Liver (tissue), 9 donors: Measurements from ENCODE around the gene SSC4D. TPM values are rescaled to one million over a fixed set of nuclear protein-coding genes. Genes with fewer than 3 reads are reported as not detected.
"Not testable (repeated sequence)": the region's sequence is repeated elsewhere in the genome, so short reads cannot be mapped to it uniquely, and the experiment has no call there.

Experiments
- DNase-seq: peaks from one replicate; pipeline ENCODE4 v3.0.0-alpha.2; 2017; ENCODE audit warnings: low spot score
- H3K27ac ChIP-seq, 2 donors: one replicate each; pipeline ENCODE4 v1.7.0; 2013; ENCODE audit warnings: inconsistent platforms in 2 of 2, low read length in 2 of 2, control low read depth in 1 of 2, low read depth in 1 of 2, mild to moderate bottlenecking in 1 of 2
- H3K27me3 ChIP-seq, 4 donors: one replicate each; pipeline versions ENCODE4 v1.6.1 to v1.7.0; 2013; ENCODE audit warnings: low read length in 3 of 4, inconsistent platforms in 1 of 4, mild to moderate bottlenecking in 1 of 4, moderate library complexity in 1 of 4; ENCODE audit not compliant: control insufficient read depth in 4 of 4, insufficient read depth in 4 of 4
- H3K36me3 ChIP-seq, 4 donors: one replicate each; pipeline versions ENCODE4 v1.6.1 to v1.7.0; 2013; ENCODE audit warnings: low read length in 3 of 4, mild to moderate bottlenecking in 3 of 4, low read depth in 1 of 4, moderate library complexity in 1 of 4; ENCODE audit not compliant: control insufficient read depth in 4 of 4, insufficient read depth in 3 of 4
- H3K4me1 ChIP-seq, 4 donors: one replicate each; pipeline versions ENCODE4 v1.6.1 to v1.7.0; 2013; ENCODE audit warnings: low read length in 3 of 4, mild to moderate bottlenecking in 3 of 4, moderate library complexity in 1 of 4; ENCODE audit not compliant: control insufficient read depth in 4 of 4, insufficient read depth in 4 of 4
- H3K4me3 ChIP-seq, 3 donors: one replicate each; pipeline versions ENCODE4 v1.6.1 to v1.7.0; 2013; ENCODE audit warnings: low read length in 3 of 3, control low read depth in 1 of 3, low read depth in 1 of 3, mild to moderate bottlenecking in 1 of 3
- H3K9ac ChIP-seq, 2 donors: one replicate each; pipeline ENCODE4 v1.7.0; 2013; ENCODE audit warnings: low read length in 2 of 2, mild to moderate bottlenecking in 2 of 2, moderate library complexity in 2 of 2, control low read depth in 1 of 2, low read depth in 1 of 2
- H3K9me3 ChIP-seq, 4 donors: one replicate each; pipeline versions ENCODE4 v1.6.1 to v1.7.0; 2013; ENCODE audit warnings: low read length in 3 of 4; ENCODE audit not compliant: control insufficient read depth in 4 of 4
- EGR1 ChIP-seq, 2 donors: IDR thresholded peaks; 2 replicates each; pipeline ENCODE4 v1.6.1; 2016 to 2018; ENCODE audit warnings: antibody characterized with exemption in 2 of 2, low read depth in 2 of 2
- FOXA1 ChIP-seq: IDR thresholded peaks from 2 replicates; pipeline ENCODE4 v1.6.1; 2016; ENCODE audit warnings: antibody characterized with exemption
- FOXA2 ChIP-seq: IDR thresholded peaks from 2 replicates; pipeline ENCODE4 v1.6.1; 2016; ENCODE audit warnings: antibody characterized with exemption
- GABPA ChIP-seq, 2 donors: IDR thresholded peaks in 1 of 2; conservative IDR thresholded peaks in 1 of 2; 2 replicates each; pipeline ENCODE4 v1.6.1; 2016; ENCODE audit warnings: antibody characterized with exemption in 2 of 2, mild to moderate bottlenecking in 1 of 2, moderate library complexity in 1 of 2
- HNF4A ChIP-seq, 2 donors: conservative IDR thresholded peaks; 2 replicates each; pipeline ENCODE4 v1.6.1; 2016; ENCODE audit warnings: antibody characterized with exemption in 2 of 2, mild to moderate bottlenecking in 2 of 2
- HNF4G ChIP-seq: IDR thresholded peaks from 2 replicates; pipeline ENCODE4 v1.6.1; 2016; ENCODE audit warnings: antibody characterized with exemption
- RAD21 ChIP-seq, 2 donors: IDR thresholded peaks; 2 replicates each; pipeline ENCODE4 v1.6.1; 2016; ENCODE audit warnings: antibody characterized with exemption in 2 of 2, mild to moderate bottlenecking in 2 of 2
- SP1 ChIP-seq: IDR thresholded peaks from 2 replicates; pipeline ENCODE4 v1.6.1; 2018; ENCODE audit warnings: antibody characterized with exemption, mild to moderate bottlenecking
- TAF1 ChIP-seq: conservative IDR thresholded peaks from 2 replicates; pipeline ENCODE4 v1.6.1; 2016; ENCODE audit warnings: antibody characterized with exemption, mild to moderate bottlenecking
- YY1 ChIP-seq: IDR thresholded peaks from 2 replicates; pipeline ENCODE4 v1.6.1; 2016; ENCODE audit warnings: antibody characterized with exemption, mild to moderate bottlenecking
- WGBS: extraction: QIAGEN DNeasy Blood & Tissue Kit; methylation state at CpG from one replicate; pipeline ENCODE4 v1.1.7; 2013; 5-methylcytosine and 5-hydroxymethylcytosine counted together
- polyA plus RNA-seq, 2 donors: library from polyadenylated mRNA; stranded (reverse) in 1 of 2; unstranded in 1 of 2; fragments of 200-250 nt in 1 of 2; fragments of >200 nt in 1 of 2; fragmentation: Nextera tagmentation in 1 of 2; extraction: Ambion mirVana in 1 of 2; gene quantifications; one replicate each; pipeline versions ENCODE4 v1.2.1 to v1.2.3, GENCODE V29; 2013 to 2015
- total RNA-seq, 2 donors: library from RNA; depleted of rRNA; stranded (reverse); fragments of >200 nt; gene quantifications; one replicate each; pipeline ENCODE4 v1.2.3, GENCODE V29; 2014
- TF ChIP-seq, protein P1 (sequence below): fragments of 150-350 bp; IDR thresholded peaks from 2 replicates; pipeline ENCODE4 v1.5.1; 2017; ENCODE audit warnings: improper control_type of control experiment, low read depth, low read length; ENCODE audit not compliant: missing input control
- TF ChIP-seq, protein P2 (sequence below): IDR thresholded peaks from 2 replicates; pipeline ENCODE4 v1.6.1; 2016; ENCODE audit warnings: antibody characterized with exemption, mild to moderate bottlenecking
- TF ChIP-seq, protein P3 (sequence below): IDR thresholded peaks from 2 replicates; pipeline ENCODE4 v1.6.1; 2016; ENCODE audit warnings: antibody characterized with exemption
- donor health status: healthy.
- donor health status: healthy.
- donor health status: healthy.
- donor health status: healthy.
- donor health status: healthy.

SSC4D gene
- total and polyA plus RNA-seq, 4 donors = 1.2 to 2.3 (median 1.5) TPM

GRCh38 chr7:76423666-76424412 is 14.3 kb upstream of the SSC4D start:
- Histone ChIP-seq H3K4me1 (no peaks in the 10 kb centered on the region), H3K4me3 (no peak overlapping the region), H3K27me3 (no peaks in the 10 kb centered on the region), H3K9me3 (no peaks in the 10 kb centered on the region), H3K27ac (no peak overlapping the region), H3K36me3 (no peaks in the 10 kb centered on the region), H3K9ac (no peak overlapping the region)
- DNase-seq = no peak
- 78% methylated on average over 15 of the region's 15 CpGs for WGBS
- TF ChIP-seq TAF1 (no peak), SP1 (no peak)

DNA sequence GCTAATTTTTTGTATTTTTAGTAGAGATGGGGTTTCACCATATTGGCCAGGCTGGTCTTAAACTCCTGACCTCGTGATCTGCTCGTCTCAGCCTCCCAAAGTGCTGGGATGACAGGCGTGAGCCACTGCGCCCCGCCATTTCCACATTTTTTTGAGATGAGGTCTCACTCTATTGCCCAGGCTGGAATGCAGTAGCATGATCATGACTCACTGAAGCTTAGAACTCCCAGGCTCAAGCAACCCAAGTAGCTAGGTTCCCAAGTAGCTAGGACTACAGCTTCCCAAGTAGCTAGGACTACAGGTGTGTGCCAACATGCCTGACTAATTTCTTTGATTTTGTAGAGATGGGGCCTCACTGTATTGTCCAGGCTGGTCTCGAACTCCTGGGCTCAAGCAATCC is 11.6 kb upstream of the SSC4D start:
- H3K27me3 ChIP-seq, H3K4me1 ChIP-seq, H3K36me3 ChIP-seq, DNase-seq, H3K9ac ChIP-seq, H3K27ac ChIP-seq, H3K4me3 ChIP-seq, H3K9me3 ChIP-seq: not testable (repeated sequence)
- WGBS = 95% methylated on average over 6 of the region's 6 CpGs

DNA sequence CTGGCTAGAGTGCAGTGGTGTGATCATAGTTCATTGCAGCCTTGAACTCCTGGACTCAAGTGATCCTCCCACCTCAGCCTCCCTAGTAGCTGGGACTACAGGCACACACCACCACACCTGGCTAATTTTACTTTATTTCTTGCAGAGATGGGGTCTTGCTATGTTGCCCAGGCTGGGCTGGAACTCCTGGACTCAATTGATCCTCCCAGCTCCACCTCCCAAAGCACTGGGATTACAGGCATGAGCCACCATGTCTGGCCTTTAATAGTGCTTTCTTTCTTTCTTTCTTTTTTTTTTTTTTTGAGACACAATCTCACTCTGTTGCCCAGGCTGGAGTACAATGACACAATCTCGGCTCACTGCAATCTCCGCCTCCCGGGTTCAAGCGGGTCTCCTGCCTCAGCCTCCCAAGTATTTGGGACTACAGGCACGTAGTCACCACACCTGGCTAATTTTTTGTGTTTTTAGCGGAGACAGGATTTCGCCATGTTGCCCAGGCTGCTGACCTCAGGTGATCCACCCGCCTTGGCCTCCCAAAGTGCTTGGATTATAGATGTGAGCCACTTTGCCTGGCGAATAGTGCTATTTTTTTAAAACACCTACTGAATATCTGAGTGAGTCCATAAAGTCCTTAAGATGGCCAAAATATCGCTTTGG is 8.3 kb upstream of the SSC4D start:
- not testable (repeated sequence) for H3K9ac ChIP-seq, H3K27me3 ChIP-seq, H3K4me1 ChIP-seq, H3K4me3 ChIP-seq, H3K27ac ChIP-seq, H3K36me3 ChIP-seq, DNase-seq, H3K9me3 ChIP-seq
- 96% methylated on average over 10 of the region's 10 CpGs for whole genome bisulfite sequencing

GRCh38 chr7:76412249-76412648 is 2.8 kb upstream of the SSC4D start:
- no peak overlapping the region for H3K27ac ChIP-seq
- WGBS = 82% methylated on average over 5 of the region's 5 CpGs
- H3K27me3 ChIP-seq = no peaks in the 10 kb centered on the region
- no peaks in the 10 kb centered on the region for H3K36me3 ChIP-seq
- no peak overlapping the region for H3K4me3 ChIP-seq
- DNase-seq = no peak
- H3K4me1 ChIP-seq = no peaks in the 10 kb centered on the region
- H3K9me3 ChIP-seq = no peaks in the 10 kb centered on the region
- TF ChIP-seq SP1 (no peak), FOXA2 (no peak), HNF4A (conservative IDR thresholded peaks at IDR 0.05) (no peak), RAD21 (IDR thresholded peaks at IDR 0.05) (no peak), HNF4G (no peak), TAF1 (no peak), EGR1 (IDR thresholded peaks at IDR 0.05; ENCODE audit: low read depth in 2 of 2) (no peak), YY1 (no peak), GABPA (IDR thresholded peaks at IDR 0.05 in 1 of 2, conservative IDR thresholded peaks at IDR 0.05 in 1 of 2) (no peak), FOXA1 (no peak)
- TF ChIP-seq, protein P1, sequence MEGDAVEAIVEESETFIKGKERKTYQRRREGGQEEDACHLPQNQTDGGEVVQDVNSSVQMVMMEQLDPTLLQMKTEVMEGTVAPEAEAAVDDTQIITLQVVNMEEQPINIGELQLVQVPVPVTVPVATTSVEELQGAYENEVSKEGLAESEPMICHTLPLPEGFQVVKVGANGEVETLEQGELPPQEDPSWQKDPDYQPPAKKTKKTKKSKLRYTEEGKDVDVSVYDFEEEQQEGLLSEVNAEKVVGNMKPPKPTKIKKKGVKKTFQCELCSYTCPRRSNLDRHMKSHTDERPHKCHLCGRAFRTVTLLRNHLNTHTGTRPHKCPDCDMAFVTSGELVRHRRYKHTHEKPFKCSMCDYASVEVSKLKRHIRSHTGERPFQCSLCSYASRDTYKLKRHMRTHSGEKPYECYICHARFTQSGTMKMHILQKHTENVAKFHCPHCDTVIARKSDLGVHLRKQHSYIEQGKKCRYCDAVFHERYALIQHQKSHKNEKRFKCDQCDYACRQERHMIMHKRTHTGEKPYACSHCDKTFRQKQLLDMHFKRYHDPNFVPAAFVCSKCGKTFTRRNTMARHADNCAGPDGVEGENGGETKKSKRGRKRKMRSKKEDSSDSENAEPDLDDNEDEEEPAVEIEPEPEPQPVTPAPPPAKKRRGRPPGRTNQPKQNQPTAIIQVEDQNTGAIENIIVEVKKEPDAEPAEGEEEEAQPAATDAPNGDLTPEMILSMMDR = no peak
- TF ChIP-seq, protein P2, sequence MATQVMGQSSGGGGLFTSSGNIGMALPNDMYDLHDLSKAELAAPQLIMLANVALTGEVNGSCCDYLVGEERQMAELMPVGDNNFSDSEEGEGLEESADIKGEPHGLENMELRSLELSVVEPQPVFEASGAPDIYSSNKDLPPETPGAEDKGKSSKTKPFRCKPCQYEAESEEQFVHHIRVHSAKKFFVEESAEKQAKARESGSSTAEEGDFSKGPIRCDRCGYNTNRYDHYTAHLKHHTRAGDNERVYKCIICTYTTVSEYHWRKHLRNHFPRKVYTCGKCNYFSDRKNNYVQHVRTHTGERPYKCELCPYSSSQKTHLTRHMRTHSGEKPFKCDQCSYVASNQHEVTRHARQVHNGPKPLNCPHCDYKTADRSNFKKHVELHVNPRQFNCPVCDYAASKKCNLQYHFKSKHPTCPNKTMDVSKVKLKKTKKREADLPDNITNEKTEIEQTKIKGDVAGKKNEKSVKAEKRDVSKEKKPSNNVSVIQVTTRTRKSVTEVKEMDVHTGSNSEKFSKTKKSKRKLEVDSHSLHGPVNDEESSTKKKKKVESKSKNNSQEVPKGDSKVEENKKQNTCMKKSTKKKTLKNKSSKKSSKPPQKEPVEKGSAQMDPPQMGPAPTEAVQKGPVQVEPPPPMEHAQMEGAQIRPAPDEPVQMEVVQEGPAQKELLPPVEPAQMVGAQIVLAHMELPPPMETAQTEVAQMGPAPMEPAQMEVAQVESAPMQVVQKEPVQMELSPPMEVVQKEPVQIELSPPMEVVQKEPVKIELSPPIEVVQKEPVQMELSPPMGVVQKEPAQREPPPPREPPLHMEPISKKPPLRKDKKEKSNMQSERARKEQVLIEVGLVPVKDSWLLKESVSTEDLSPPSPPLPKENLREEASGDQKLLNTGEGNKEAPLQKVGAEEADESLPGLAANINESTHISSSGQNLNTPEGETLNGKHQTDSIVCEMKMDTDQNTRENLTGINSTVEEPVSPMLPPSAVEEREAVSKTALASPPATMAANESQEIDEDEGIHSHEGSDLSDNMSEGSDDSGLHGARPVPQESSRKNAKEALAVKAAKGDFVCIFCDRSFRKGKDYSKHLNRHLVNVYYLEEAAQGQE = no peak
- TF ChIP-seq, protein P3, sequence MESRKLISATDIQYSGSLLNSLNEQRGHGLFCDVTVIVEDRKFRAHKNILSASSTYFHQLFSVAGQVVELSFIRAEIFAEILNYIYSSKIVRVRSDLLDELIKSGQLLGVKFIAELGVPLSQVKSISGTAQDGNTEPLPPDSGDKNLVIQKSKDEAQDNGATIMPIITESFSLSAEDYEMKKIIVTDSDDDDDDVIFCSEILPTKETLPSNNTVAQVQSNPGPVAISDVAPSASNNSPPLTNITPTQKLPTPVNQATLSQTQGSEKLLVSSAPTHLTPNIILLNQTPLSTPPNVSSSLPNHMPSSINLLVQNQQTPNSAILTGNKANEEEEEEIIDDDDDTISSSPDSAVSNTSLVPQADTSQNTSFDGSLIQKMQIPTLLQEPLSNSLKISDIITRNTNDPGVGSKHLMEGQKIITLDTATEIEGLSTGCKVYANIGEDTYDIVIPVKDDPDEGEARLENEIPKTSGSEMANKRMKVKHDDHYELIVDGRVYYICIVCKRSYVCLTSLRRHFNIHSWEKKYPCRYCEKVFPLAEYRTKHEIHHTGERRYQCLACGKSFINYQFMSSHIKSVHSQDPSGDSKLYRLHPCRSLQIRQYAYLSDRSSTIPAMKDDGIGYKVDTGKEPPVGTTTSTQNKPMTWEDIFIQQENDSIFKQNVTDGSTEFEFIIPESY = no peak
- H3K9ac ChIP-seq = no peak overlapping the region
